ENCODE results near the gene BICDL2.

Gene BICDL2

DNA sequence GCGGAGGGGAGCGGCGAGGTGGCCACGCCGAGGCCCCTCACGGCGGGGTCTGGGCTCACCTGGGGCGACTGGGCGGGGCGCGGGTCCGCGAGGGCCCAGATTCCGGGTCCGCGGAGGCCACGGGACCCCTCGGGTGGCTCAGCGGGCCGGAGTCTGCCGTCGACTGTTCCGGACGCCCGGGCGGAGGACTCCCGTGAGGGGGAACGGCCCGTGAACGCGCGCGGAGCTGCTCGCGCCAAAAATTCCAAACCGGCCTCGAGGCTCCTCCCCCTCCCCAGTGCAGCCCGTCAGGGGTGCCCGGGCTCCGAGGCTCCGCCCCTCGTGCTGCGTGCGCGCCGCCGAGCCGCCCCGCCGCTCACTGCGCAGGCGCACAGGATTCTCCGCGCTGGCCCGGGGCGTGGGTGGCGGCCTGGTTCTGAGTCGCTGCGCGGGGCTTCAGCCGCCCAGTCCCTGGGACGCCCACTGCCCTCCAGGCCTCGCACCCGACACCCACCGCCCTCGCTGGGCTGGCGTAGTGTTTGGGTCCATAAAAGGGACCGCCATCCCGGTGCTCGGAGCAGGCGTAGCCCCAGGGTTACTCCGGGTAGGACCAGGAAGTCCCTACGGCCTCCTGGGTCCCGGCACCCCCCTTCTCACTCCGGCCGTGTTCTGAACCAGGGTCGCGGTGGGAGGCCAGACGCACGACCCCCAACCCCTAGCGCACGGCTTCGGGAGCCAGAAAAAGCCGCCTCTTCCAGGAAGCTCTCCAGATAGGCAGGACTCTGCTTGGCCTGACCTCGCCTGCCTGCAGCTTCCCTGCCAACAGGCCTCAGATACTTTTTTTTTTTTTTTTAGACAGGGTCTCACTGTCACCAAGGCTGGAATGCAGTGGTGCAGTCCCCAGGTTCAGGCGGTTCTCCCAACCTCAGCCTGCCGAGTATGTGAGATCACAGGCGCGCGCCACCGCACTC is 56.2 kb downstream of the BICDL2 start, which contains the start of gene PKMYT1:
Gene PKMYT1 (minus strand): TSS at position 220 of the 950 bp plus-strand sequence. CDS start 789 bp downstream, outside the sequence.
- peak; percentile 72 to 86 for DNase-seq

DNA sequence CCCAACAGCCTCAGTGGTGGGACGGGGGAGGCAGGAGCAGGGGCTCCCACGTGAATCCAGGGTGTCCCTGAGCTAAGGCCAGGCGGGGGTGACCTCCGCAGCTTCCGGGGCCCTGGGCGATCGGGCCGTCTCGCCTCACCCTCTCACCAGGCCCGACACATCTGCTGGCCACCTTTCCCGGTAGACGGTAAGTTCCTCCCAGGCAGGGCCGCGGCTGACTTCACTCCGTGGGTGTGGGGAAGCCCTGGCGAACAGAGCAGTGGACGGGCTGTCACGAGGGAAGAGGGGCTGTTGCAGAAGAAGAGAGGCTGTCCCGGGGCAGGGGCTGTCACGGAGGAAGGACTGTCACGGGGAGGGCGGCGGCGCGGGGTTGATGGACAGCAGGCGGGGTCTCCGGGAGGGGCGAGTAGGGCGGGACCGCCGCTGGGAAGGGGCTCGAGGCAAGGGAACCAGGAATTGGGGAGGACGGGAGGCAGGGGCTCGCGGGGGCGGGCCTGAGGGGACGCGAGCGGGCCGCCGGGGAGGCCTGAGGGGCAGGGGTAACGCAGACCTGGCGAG is 57.0 kb downstream of the BICDL2 start:
- no peak for DNase-seq

All from hippocampal formation (tissue), 2 donors.